NCI-H1092 (cell line): ENCODE measurements around the gene CA14.
"Not testable (repeated sequence)": the region's sequence is repeated elsewhere in the genome, so short reads cannot be mapped to it uniquely, and the experiment has no call there.

Experiments used
- DNase-seq: peaks from one replicate; lab custom pipeline; 2025; lab: John Stamatoyannopoulos, UW

The CA14 gene

DNA sequence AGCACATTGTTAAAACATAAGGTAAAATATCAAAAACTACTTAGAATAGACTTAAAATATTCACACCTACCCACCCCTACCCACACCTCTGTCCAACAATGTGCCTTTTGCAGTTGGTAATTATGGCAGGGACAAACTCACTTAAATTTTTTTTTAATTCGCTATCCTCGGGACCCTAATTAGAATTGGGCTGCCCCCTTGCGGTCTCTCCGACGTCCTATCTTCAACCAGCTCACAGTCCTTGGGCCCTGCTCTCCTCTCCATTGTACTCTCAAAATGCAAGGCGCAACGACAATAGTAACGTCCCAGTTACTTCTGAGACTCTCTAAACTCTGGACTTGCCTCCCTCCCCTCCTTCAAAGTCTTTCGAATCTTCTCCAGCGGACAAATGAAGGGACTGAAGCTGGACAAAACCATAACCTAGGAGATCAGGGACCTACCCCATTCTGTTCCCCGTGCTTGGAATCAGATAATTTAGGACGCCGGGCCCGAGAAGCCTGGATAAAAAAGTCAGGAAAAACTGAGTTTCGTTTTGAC, 23.7 kb downstream of the CA14 start:
- peak; percentile 68 for DNase-seq

DNA sequence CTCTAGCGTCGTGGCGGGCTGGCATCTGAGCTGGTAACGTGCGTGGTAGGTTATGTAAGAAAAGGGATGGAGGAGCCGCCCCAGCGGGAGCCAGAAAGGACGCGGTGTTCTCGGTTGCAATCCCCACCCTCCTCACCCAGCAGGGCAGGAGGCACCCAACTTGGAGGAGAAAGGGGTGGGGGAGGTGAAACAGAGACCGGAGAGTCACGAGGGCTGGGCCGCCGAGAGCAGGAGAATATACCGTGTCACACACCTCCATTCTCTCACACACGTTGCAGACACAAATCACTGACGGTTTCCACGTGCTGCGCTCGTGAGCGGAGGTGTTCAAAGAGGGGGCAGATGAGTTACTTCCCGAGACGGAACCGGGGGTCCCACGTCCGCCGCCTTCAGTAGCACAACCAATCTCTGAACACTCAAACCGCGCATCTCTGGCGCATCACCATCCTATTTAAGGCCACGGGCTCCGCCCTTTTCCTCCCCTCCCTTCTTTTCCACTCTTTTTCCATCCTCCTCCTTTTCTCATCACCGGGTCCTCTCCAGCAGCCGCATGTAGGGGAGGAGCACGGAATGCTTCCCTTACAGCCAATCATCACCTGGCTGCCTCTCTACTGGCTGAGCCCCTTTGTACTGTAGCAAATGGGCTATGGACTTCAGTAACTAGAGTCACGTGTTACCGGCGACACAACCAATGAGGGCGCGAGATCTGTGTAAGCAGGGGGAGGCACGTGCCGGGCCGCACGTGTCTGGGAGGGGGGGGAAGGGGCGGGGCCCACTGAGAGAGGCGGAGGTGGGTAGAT, 24.4 kb downstream of the CA14 start, which contains the start of gene CIART:
CIART (plus strand) TSS at position 797 of the 800 bp plus-strand sequence. CDS start 714 bp downstream, outside the sequence.
- DNase-seq: peak; percentile 99

DNA sequence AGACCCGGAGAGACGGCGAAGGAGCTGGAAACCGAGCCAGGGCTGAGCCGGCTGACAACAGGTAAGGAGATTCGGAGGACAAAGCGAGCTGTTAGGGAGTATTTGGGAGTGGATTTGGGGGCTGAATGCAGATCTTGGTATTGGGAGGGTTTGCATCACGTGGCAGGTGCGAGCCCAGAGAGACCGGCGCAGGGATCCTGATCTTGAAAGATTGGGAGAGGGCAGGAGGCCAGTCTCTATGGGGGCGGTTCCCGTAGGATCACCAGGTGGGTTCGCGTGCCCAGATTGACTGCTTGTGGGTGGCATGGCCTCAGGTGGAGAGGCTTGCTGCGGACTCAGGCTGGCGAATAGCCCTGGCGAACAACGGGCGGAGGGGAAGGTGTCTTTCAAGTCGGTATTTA, 25.0 kb downstream of the CA14 start:
- DNase-seq: peak; percentile 79

DNA sequence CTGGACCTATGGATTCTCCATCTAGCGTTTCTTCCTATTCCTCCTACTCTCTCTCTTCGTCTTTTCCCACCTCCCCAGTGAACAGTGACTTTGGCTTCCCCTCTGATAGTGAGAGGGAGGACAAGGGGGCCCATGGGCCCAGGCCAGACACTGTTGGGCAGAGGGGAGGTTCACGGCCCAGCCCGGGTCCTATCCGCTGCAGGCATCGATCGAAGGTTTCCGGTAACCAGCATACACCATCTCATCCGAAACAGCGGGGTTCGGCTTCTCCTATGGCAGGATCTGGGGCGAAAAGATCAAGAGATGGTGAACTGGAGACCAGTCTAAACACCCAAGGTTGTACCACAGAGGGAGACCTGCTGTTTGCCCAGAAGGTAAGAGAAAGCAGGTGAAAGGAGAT, 25.7 kb downstream of the CA14 start:
- DNase-seq: no peak

DNA sequence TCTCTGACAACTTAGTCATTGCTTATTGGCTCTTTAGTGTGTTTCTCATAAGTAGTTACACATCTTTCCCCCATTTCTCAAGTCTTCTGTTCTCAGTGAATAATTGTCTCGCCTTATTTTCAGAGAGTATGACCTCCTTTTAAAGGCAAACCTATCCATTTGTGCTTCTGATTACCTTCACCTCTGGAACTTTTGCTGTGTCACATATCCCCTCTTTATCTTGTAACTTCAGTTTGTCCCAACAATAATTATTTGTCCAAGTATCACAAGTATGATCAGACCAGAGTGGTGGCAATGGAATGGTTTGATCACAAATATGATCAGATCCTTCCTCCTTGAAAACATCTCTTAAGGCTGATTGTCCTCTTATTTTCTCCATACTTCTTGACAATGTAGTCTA, 30.8 kb downstream of the CA14 start:
- no peak for DNase-seq

DNA sequence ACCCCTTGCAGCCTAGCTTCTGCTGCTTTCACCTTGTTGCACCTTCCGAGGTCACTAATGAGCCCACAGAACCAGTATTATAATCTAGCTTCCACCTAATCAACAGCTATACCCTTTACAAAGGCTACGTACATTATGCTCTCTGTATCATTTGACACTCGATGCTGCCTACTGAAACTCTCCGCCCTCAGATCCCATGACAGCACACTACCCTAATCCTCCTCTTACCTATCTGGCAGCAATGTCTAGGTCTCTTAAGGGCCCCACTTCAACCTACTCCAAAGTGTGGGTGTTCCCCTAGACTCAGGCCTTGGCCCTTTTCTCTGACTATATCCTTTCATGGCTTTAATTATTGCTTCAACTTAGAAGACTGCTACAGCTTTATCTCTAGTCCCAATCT, 31.2 kb downstream of the CA14 start:
- DNase-seq: no peak

DNA sequence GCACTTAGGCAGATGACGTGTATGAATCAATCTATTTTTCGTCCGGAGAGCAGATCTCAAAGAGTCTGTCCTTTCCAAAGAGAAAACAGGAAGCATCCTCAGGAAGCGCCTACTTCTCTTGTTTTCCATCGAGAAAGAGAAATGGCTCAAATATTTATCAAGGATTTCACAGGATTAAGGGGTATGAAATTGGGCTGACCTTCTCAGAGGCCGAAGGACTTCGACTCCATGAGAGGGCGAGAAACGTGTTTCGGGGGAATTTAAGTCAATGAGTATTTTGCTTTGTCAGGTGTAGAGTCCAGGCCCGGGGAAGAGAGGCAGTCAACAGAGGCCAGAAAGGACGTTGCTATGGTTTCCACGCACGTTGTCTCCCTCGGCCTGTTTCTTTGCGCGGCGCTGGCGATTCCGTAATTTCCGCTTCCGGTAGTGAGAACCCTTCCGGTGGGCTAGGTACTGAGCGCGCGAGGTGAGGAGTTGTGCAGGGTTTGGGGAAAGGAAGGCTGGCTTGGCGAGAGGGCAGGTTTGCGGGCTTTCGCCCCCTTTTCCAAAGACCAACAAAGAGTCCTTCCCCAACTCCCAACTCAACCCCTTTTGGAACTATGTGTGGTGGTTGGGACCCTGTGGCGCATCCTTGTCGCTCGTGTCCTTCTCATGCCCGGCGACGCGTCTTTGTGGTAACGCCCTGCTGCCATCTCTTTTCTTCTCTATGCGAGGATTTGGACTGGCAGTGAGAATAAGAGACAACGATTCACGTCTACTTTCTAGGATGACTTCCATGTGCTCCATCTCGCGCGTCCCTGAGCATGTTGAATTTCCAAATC, 36.1 kb downstream of the CA14 start, which contains the start of gene MRPS21:
MRPS21 (plus strand) TSS at position 429 of the 821 bp plus-strand sequence. CDS start 506 bp downstream, outside the sequence.
- peak; percentile 95 for DNase-seq

DNA sequence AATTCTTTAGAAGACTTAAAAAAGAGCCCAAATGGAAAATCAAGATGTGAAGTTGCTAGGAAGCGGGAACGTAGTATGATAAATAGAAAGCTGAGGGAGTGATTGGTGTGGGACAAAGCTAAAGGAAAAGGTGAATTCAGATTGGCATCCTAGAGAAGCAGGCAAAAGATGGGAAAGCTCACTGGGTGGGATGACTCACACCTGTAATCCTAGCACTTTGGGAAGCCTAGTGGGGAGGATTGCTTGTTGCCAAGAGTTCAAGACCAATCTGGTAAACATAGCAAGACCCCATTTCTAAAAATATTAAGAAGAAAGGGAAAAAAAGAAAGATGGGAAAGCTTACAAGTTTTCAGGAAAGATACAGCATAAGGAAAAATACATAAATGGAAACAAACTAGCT, 37.9 kb downstream of the CA14 start:
- no peak for DNase-seq

DNA sequence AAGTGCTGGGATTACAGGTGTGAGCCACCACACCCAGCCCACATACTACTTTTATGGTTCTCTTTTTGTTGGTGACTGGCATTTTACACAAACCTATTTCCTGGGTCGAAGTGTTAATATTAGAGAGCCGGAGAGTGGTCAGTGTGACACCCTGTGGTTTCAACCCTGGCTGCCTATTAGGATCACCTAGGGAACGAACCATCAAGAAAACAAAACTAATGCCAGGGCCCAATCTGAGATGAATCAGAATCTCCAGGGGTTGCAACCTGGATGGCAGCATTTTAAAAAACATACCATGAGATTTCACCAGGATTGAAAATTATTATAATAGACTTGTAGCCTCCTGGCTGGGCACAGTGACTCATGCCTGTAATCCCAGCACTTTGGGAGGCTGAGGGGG, 42.1 kb downstream of the CA14 start:
- no peak for DNase-seq

DNA sequence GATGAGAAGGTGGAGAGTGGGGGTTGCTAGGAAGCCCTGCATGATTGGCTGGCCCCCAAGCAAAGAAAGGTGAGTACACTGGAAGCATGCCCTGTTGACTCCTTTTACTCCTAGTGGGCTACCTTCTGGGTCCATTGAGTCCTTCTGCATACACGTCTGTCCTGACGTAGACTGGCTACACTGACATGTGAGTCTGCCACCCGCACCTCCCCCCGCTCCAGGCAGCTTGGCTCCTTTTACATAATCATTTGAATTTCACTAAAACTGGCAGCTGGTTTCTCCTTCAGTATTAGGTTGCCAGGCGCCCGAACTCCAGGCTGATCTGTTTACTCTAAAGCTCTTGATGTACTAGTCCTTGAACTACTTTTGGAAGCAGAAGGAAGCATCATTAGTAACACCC, 44.8 kb downstream of the CA14 start:
- no peak for DNase-seq

DNA sequence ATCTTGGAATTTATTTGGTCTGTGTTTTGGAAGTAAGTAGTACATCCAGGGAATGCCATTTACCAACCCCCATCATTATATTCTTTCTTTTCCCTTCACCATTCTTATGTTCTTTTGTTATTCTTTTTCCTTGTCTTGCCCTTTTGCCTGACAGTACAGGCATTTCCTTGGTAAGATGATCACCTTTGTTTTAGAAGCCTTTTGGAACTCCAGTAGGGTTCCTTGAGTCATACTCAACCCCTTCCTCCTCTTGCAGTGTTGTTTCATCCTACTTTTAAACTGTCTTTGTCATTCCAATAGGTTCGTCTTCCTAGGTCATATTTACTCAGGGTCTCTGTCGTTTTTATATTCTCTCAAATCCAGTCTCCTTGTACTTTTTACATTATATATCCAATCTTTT, 45.3 kb downstream of the CA14 start:
- DNase-seq: no peak

DNA sequence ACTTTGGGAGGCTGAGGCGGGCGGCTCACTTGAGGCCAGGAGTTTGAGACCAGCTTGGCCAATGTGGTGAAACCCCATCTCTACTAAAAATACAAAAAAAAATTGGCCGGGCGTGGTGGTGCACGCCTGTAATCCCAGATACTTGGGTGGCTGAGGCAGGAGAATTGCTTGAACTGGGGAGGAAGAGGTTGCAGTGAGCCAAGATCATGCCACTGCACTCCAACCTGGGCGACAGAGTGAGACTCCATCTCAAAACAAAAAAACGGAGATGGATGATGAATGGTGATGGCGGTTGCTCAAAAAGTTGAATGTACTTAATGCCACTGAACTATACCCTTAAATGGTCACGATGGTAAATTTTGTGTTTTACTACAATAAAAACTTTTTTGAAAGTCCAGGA, 51.0 kb downstream of the CA14 start:
- DNase-seq: not testable (repeated sequence)

DNA sequence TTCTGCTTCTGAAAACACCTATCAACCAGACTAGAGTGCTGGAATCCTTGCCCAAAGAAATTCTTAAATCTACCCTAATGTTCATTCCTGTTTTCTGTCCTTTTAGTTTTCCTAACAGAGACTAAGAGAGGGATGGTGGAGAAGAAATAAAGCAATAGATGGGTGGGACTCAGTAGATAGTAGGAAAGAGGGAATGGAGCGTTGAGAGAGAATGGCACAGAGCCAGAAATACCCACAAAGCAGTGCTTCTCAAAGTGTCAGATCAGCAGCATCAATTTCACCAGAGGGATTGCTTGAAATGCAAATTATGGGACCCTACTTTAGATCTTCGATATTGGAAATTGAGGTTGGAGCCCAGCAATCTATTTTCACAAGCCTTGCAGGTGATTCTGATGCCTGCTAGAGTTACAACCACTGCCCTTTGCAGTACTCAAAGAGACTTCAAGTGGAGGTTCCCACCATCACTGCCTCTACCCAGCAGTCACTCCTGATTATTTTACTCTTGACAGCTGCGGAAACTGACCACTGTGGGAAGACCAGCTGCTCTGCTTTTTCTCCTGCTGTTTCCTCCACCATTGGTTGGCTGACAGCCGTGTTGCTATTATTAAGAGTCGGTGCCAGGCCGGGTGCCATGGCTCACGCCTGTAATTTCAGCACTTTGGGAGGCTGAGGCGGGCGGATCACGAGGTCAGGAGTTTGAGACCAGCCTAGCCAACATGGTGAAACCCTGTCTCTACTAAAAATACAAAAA, 52.4 kb downstream of the CA14 start:
- DNase-seq: peak; percentile 58

DNA sequence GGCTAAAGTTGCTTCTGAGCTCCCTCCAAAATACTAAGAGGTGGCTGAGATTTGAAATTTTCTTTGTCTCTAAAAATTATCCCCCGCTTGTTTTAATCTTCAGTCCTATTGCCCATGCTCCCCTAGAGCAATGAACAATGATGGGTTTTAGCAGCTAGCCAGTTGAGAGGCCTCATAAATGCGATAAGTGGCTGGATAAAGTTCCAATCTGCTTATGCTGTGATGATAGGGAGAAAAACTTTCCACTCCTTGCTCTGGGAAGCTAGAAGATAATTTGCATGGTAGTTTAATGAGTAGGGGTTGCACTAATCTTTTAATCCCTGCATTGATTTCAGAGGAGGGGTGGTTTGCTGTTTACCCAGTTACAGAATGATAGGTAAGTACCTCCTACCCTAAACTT, 54.2 kb downstream of the CA14 start:
- DNase-seq: no peak
